Inferior parietal cortex (tissue), 1 donor: Measurements from ENCODE around the gene RAB8A.
"Not testable (repeated sequence)": the region's sequence is repeated elsewhere in the genome, so short reads cannot be mapped to it uniquely, and the experiment has no call there.

Source experiments
- DNase-seq: peaks from one replicate; pipeline ENCODE4 v3.0.0-alpha.2; 2016; ENCODE audit errors: extremely low spot score

RAB8A gene

GRCh38 chr19:16112778-16113177 is 1.1 kb downstream of the RAB8A start:
- no peak for DNase-seq

- DNase-seq, result no peak
Observed at GRCh38 chr19:16113727-16114126, 2.0 kb downstream of the RAB8A start.

GRCh38 chr19:16115301-16116039 is 3.8 kb downstream of the RAB8A start:
- DNase-seq, result no peak

DNA sequence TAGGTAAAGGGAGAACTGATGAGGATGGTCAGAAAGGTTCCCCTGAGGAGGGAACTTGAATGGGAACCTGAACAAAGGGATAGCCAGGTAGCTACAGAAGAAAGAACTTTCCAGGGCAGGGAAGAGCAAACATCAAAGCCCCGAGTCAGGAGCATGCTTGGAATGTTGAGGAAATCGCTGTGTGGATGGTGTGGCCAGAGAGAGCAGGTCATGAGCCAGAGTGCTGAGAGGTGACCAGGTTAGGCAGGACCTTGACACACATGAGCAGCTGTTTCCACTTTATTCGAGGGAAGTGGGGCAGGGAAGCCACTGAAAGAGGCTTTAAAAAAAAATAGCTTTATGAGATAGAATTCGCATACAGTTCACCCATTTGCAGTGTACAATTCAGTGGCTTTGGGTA is 4.4 kb downstream of the RAB8A start:
- no peak for DNase-seq

DNA sequence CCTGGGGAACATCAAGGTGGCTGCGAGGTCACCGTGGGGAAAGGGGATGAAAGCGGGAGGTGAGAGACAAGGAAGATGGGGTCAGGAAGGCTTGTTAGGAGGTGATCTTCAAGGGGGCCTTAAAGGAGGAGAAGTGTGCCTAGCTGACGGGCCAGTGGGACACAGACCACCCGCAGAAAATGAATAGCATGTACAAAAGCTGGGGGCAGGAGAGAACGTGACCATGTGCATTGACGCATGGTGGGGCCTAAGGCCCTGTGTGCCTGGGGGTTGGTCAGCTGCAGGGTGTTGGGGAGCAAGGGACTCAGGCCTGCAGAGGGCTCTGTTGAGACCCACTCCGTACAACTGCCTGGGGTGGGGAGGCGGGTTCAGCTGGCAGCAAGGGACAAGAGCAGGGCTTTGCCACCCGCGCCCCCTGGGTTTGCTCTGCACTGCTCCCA is 5.9 kb downstream of the RAB8A start:
- no peak for DNase-seq

GRCh38 chr19:16118489-16119033 is 6.9 kb downstream of the RAB8A start:
- no peak for DNase-seq

- DNase-seq, result not testable (repeated sequence)
Observed at GRCh38 chr19:16119075-16119857, 7.6 kb downstream of the RAB8A start.

DNA sequence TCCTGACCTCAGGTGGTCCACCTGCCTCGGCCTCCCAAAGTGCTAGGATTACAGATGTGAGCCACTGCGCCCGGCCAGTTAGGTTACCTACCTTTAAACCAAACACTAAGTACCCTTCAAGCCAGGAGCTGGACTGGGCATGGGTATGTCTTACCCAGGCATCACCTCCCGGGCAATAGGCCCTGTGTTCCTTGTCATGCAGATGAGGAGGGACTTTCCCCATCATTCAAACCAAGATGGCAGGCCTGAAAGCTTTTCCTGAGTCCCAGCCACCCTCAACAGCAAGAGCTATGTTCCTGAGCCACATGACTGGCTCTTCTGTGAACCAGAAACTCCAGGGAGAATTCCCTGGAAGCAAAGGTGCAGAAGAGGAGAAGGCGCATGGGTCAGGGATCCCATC is 9.5 kb downstream of the RAB8A start:
- no peak for DNase-seq

GRCh38 chr19:16121967-16122366 is 10.3 kb downstream of the RAB8A start:
- no peak for DNase-seq

DNA sequence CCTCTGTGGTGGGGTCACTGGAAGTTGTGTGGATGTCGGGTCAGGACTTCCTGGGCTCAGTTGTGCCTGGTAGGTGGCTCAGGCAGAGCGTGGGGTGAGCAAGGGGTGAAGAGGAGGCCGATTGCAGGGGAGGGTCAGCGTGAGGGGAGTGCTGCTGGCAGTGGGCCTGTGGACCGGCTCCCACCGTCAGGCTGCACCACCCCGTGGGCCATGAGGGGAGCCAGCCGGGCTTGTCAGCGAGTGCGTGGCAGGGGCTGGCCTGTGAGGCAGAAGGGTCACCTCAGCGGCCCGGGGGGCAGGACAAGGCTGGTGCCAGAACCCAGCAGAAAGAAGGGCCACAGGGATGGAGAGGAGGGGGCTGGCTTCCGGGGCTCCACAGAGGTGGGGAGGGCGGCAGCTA is 13.3 kb downstream of the RAB8A start:
- DNase-seq, result no peak

DNA sequence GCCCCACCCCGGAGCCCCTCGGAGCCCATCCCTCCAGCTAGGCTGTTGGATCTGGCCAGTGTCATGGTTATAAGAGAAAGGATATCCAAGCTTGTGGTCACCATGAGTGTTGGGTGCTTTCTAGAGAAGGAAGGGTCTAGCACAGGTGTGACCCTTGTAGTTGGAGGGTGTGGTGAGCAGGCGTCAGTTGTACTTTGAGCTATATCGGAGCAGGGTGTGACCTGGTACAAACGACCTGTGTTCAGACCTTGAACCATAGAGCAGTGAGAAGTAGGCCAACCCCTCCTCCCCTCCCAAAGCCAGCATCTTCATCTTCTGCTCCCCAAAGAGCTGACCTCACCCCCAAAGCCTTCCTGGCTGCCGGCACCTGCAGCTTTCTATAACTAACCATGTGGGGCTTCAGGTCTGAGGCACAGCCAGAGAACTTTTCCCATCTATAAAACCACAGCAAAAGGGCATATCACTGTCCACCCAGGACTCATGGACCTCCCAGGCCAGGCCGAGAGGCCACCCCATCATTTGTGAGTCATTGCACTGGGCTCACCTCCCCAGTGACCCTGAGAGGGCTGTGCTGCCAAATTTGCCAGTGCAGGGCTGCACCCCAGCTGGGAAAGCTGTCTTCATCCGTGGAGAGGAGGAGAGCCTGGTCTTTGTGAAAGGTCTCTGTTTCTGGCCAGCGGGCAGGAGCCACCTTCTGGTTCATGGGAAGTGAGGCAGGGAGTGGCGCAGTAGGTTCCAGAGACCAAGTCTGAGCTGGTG is 14.2 kb downstream of the RAB8A start:
- no peak for DNase-seq

- DNase-seq, result no peak
Observed at GRCh38 chr19:16127080-16127479, 15.4 kb downstream of the RAB8A start.

GRCh38 chr19:16127776-16128371 is 16.2 kb downstream of the RAB8A start:
- no peak for DNase-seq

DNA sequence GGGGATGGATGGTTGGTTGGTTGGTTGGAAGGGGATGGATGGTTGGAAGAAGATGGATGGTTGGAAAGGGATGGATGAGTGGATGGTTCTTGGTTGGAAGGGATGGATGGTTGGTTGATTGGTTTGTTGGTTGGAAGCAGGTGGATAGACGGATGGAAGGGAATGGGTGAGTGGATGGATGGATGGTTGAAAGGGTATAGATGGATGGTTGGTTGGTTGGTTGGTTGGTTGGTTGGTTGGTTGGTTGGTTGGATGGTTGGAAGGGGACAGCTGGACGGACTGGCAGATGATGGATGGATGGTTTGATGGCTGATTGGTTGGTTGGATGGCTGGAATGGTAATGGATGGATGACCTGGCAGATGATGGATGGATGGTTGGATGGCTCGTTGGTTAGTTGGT is 20.0 kb downstream of the RAB8A start:
- DNase-seq, result no peak

- no peak for DNase-seq
Observed at GRCh38 chr19:16133818-16134217, 22.1 kb downstream of the RAB8A start.

DNA sequence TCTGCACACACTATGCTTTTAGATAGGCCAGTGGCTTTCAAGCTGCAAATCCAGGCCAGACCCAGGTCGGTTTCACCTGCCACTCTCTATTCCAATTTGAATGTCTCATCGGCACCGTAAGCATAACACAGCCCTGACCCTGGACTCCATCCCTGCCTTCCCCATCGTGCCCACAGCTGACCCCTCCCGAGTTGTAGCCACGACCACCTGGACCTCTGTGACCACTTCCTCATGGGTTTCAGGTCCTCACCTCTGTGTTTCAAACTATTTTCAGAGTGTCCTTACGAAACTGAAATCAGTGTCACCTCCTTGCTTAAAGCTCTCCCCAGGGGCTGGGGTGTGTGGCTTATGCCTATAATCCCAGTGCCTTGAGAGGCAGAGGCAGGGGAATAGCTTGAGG is 22.8 kb downstream of the RAB8A start:
- no peak for DNase-seq

GRCh38 chr19:16135430-16136127 is 23.9 kb downstream of the RAB8A start:
- no peak for DNase-seq

DNA sequence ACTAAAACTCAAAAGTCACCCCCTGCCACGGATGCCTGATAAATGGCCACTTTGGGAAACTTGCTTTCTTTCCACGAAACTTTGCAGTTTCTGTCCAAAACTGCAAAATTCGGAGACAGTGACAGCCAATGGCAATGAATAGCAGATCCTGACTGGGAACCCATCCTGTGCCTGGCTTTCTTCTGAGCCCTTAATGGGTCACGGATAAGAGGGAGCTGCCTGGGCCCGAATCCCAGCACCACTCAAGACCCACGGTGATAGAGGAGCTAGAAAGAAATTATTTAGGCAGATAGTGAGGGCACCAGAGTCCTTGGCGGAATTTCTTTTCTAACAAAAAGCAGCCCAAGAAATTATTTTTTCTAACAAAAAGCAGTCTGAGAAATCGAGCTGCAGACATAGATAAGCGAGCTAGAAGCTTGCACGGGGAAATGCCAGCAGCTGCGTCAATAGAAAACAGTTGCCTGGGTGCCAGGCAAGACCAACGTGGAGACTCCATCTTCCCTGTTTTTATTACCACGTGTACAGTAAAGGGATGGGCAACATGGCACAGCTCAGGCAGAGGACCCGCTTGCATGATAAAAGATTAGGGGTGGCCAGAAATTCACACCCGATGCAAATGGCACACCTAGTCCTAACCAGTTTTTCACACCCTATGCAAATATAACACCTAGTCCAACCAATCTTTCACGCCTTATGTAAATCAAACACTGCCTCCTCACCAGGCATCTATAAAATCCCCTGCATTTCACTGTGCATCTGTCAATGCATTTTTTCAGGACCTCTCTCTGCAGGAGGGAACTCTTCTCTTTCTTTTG is 24.7 kb downstream of the RAB8A start:
- no peak for DNase-seq

DNA sequence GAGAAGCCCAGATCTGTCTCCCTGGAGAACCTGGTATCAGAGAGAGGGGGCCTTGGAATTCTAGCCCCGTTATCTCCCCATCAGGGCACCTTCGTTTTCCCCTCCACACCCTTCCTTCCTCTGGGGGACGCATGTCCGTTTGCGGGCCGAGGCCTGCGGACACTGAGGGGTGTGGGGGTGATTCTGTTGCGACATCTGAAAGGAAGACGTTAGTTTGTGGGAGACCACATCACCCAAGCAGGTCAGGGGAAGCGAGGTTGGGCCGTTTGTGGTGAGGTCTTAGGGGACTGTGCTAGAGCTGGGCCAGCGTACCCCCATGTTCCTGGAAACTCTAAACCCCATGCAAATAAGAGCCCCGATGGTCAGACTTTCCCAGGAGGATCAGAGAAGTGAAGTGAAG is 28.1 kb downstream of the RAB8A start:
- DNase-seq, result no peak

DNA sequence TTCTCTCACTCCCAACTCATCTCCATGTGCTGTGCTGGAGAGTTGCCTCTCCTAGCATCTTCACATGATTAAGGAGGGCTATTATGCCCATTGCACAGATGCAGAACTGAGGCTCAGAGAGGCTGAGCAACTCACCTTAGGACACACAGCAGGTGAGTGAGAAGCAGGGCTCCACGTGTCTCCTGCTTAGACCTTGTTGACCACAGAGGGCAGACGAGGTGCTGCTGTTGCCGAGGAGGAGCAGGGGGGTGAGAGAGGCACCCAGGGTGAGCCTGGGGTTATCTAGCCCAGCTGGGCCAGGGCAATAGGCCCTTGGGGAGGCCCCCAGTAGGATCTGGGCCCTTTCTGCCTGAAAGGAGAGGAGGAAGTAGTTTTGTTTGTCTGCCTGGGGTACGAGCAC is 29.4 kb downstream of the RAB8A start:
- DNase-seq, result no peak
